ENCODE measurements around the gene OSBPL5.
A peak's percentile ranks its signal among the peaks of the same experiment; 100 is the strongest.

The OSBPL5 gene

GRCh38 chr11:3165152-3165705, at the start of gene OSBPL5:
TSS of gene OSBPL5 (minus strand) at chr11:3165310. CDS start at chr11:3129148, 36,162 bp downstream.
- no peaks in the 10 kb centered on the region for H3K9me3 Mint-ChIP-seq
- H3K36me3 Mint-ChIP-seq (ENCODE audit: low read depth), result no peaks in the 10 kb centered on the region
- peak within 1 kb of the TSS; percentile 36 for H3K4me3 Mint-ChIP-seq
- peak within 1 kb of the TSS; percentile 1 for H3K27ac Mint-ChIP-seq
- peaks cover 53% of the 10 kb centered on the region for H3K27me3 Mint-ChIP-seq (ENCODE audit: low read depth)
- peaks cover 3% of the 10 kb centered on the region for H3K4me1 Mint-ChIP-seq (ENCODE audit: low read depth)

- no peak overlapping the region for H3K4me3 Mint-ChIP-seq
- no peaks in the 10 kb centered on the region for H3K36me3 Mint-ChIP-seq (ENCODE audit: low read depth)
- H3K9me3 Mint-ChIP-seq, result no peaks in the 10 kb centered on the region
- no peaks in the 10 kb centered on the region for H3K4me1 Mint-ChIP-seq (ENCODE audit: low read depth)
- H3K27me3 Mint-ChIP-seq (ENCODE audit: low read depth), result peaks cover 7% of the 10 kb centered on the region
- no peak overlapping the region for H3K27ac Mint-ChIP-seq
Measured at GRCh38 chr11:3214420-3214699, 49.2 kb upstream of the OSBPL5 start.

- Mint-ChIP-seq H3K4me1 (ENCODE audit: low read depth) (no peaks in the 10 kb centered on the region), H3K36me3 (ENCODE audit: low read depth) (no peaks in the 10 kb centered on the region), H3K4me3 (no peak overlapping the region), H3K9me3 (no peaks in the 10 kb centered on the region), H3K27ac (no peak overlapping the region), H3K27me3 (ENCODE audit: low read depth) (peaks cover 7% of the 10 kb centered on the region)
Measured at GRCh38 chr11:3213659-3214419, 48.7 kb upstream of the OSBPL5 start.

- H3K9me3 Mint-ChIP-seq, result no peaks in the 10 kb centered on the region
- no peak overlapping the region for H3K27ac Mint-ChIP-seq
- H3K4me1 Mint-ChIP-seq (ENCODE audit: low read depth), result no peaks in the 10 kb centered on the region
- no peaks in the 10 kb centered on the region for H3K36me3 Mint-ChIP-seq (ENCODE audit: low read depth)
- H3K4me3 Mint-ChIP-seq, result no peak overlapping the region
- peaks cover 7% of the 10 kb centered on the region for H3K27me3 Mint-ChIP-seq (ENCODE audit: low read depth)
Measured at GRCh38 chr11:3208272-3208671, 43.2 kb upstream of the OSBPL5 start.

GRCh38 chr11:3207526-3208189, 42.5 kb upstream of the OSBPL5 start:
- no peaks in the 10 kb centered on the region for H3K9me3 Mint-ChIP-seq
- H3K27me3 Mint-ChIP-seq (ENCODE audit: low read depth), result peaks cover 9% of the 10 kb centered on the region
- no peaks in the 10 kb centered on the region for H3K4me1 Mint-ChIP-seq (ENCODE audit: low read depth)
- no peaks in the 10 kb centered on the region for H3K36me3 Mint-ChIP-seq (ENCODE audit: low read depth)
- H3K27ac Mint-ChIP-seq, result no peak overlapping the region
- H3K4me3 Mint-ChIP-seq, result no peak overlapping the region

GRCh38 chr11:3206922-3207204, 41.8 kb upstream of the OSBPL5 start:
- Mint-ChIP-seq H3K36me3 (ENCODE audit: low read depth) (no peaks in the 10 kb centered on the region), H3K27me3 (ENCODE audit: low read depth) (peaks cover 10% of the 10 kb centered on the region), H3K4me3 (no peak overlapping the region), H3K4me1 (ENCODE audit: low read depth) (no peaks in the 10 kb centered on the region), H3K27ac (no peak overlapping the region), H3K9me3 (no peaks in the 10 kb centered on the region)

- no peak overlapping the region for H3K4me3 Mint-ChIP-seq
- no peaks in the 10 kb centered on the region for H3K9me3 Mint-ChIP-seq
- no peak overlapping the region for H3K27ac Mint-ChIP-seq
- H3K36me3 Mint-ChIP-seq (ENCODE audit: low read depth), result no peaks in the 10 kb centered on the region
- H3K27me3 Mint-ChIP-seq (ENCODE audit: low read depth), result peaks cover 5% of the 10 kb centered on the region
- H3K4me1 Mint-ChIP-seq (ENCODE audit: low read depth), result no peaks in the 10 kb centered on the region
Measured at GRCh38 chr11:3206156-3206921, 41.2 kb upstream of the OSBPL5 start.

- H3K4me3 Mint-ChIP-seq, result no peak overlapping the region
- H3K27ac Mint-ChIP-seq, result no peak overlapping the region
- H3K4me1 Mint-ChIP-seq (ENCODE audit: low read depth), result no peaks in the 10 kb centered on the region
- no peaks in the 10 kb centered on the region for H3K9me3 Mint-ChIP-seq
- H3K36me3 Mint-ChIP-seq (ENCODE audit: low read depth), result no peaks in the 10 kb centered on the region
- peaks cover 5% of the 10 kb centered on the region for H3K27me3 Mint-ChIP-seq (ENCODE audit: low read depth)
Measured at GRCh38 chr11:3205261-3206155, 40.4 kb upstream of the OSBPL5 start.

GRCh38 chr11:3204141-3205015, 39.3 kb upstream of the OSBPL5 start:
- no peak overlapping the region for H3K27ac Mint-ChIP-seq
- H3K27me3 Mint-ChIP-seq (ENCODE audit: low read depth), result peaks cover 5% of the 10 kb centered on the region
- no peak overlapping the region for H3K4me3 Mint-ChIP-seq
- H3K4me1 Mint-ChIP-seq (ENCODE audit: low read depth), result no peaks in the 10 kb centered on the region
- H3K9me3 Mint-ChIP-seq, result no peaks in the 10 kb centered on the region
- no peaks in the 10 kb centered on the region for H3K36me3 Mint-ChIP-seq (ENCODE audit: low read depth)

GRCh38 chr11:3203221-3204043, 38.3 kb upstream of the OSBPL5 start:
- Mint-ChIP-seq H3K4me3 (no peak overlapping the region), H3K27ac (no peak overlapping the region), H3K9me3 (no peaks in the 10 kb centered on the region), H3K36me3 (ENCODE audit: low read depth) (no peaks in the 10 kb centered on the region), H3K27me3 (ENCODE audit: low read depth) (peaks cover 5% of the 10 kb centered on the region), H3K4me1 (ENCODE audit: low read depth) (no peaks in the 10 kb centered on the region)

- H3K9me3 Mint-ChIP-seq, result no peaks in the 10 kb centered on the region
- no peak overlapping the region for H3K27ac Mint-ChIP-seq
- H3K4me1 Mint-ChIP-seq (ENCODE audit: low read depth), result no peaks in the 10 kb centered on the region
- peaks cover 5% of the 10 kb centered on the region for H3K27me3 Mint-ChIP-seq (ENCODE audit: low read depth)
- H3K4me3 Mint-ChIP-seq, result no peak overlapping the region
- no peaks in the 10 kb centered on the region for H3K36me3 Mint-ChIP-seq (ENCODE audit: low read depth)
Measured at GRCh38 chr11:3202759-3203158, 37.6 kb upstream of the OSBPL5 start.

GRCh38 chr11:3202305-3202704, 37.2 kb upstream of the OSBPL5 start:
- H3K4me3 Mint-ChIP-seq, result no peak overlapping the region
- H3K27me3 Mint-ChIP-seq (ENCODE audit: low read depth), result peaks cover 5% of the 10 kb centered on the region
- H3K27ac Mint-ChIP-seq, result no peak overlapping the region
- no peaks in the 10 kb centered on the region for H3K9me3 Mint-ChIP-seq
- H3K36me3 Mint-ChIP-seq (ENCODE audit: low read depth), result no peaks in the 10 kb centered on the region
- H3K4me1 Mint-ChIP-seq (ENCODE audit: low read depth), result no peaks in the 10 kb centered on the region

GRCh38 chr11:3201677-3202181, 36.6 kb upstream of the OSBPL5 start:
- Mint-ChIP-seq H3K4me1 (ENCODE audit: low read depth) (no peaks in the 10 kb centered on the region), H3K27ac (no peak overlapping the region), H3K27me3 (ENCODE audit: low read depth) (peaks cover 5% of the 10 kb centered on the region), H3K36me3 (ENCODE audit: low read depth) (no peaks in the 10 kb centered on the region), H3K4me3 (no peak overlapping the region), H3K9me3 (no peaks in the 10 kb centered on the region)

Data from T-helper 1 cell treated with Interleukin-12 subunit alpha and Interleukin-12 subunit beta and Interleukin-4 antibody, amounts not matched to agents 30 μg/mL and 1 μg/mL, for 36 hours (primary cell).